Left lung (tissue), 14 donors: ENCODE measurements around the gene CDKN1B. TPM values are rescaled to one million over a fixed set of nuclear protein-coding genes. Genes with fewer than 3 reads are reported as not detected.

Experiments used
- ATAC-seq: fragments of 200-7000 bp; cut with Tn5 transposase; one replicate; pipeline ENCODE4 v1.9.1; 2020; ENCODE audit warnings: moderate library complexity
- DNase-seq, 4 donors: peaks; one replicate each; pipeline ENCODE4 v3.0.0-alpha.2; 2013 to 2020
- H3K27ac ChIP-seq, 2 donors: fragments of 200-600 bp; sonication (generic) in 1 of 2; one replicate each; pipeline versions ENCODE4 v1.5.0 to v1.8.0; 2020 to 2021
- H3K27me3 ChIP-seq, 2 donors: fragments of 200-600 bp; sonication (generic) in 1 of 2; one replicate each; pipeline versions ENCODE4 v1.5.0 to v1.8.0; 2020 to 2021
- H3K36me3 ChIP-seq, 2 donors: fragments of 200-600 bp; sonication (generic) in 1 of 2; one replicate each; pipeline versions ENCODE4 v1.5.0 to v1.8.0; 2020 to 2021
- H3K4me1 ChIP-seq, 2 donors: fragments of 200-600 bp; one replicate each; pipeline ENCODE4 v1.8.0; 2021
- H3K4me3 ChIP-seq, 2 donors: fragments of 200-600 bp; sonication (generic) in 1 of 2; one replicate each; pipeline versions ENCODE4 v1.5.0 to v1.8.0; 2020 to 2021; ENCODE audit warnings: mild to moderate bottlenecking in 1 of 2
- H3K9me3 ChIP-seq, 2 donors: fragments of 200-600 bp; sonication (generic) in 1 of 2; one replicate each; pipeline versions ENCODE4 v1.5.0 to v1.8.0; 2020 to 2021
- CTCF ChIP-seq, 2 donors: fragments of 200-600 bp; sonication (generic) in 1 of 2; IDR thresholded peaks; one replicate each; pipeline versions ENCODE4 v1.5.0 to v1.8.0; 2021; ENCODE audit warnings: antibody characterized with exemption in 2 of 2
- intact Hi-C, 2 donors: fragments of 100-400 bp; cut with DNase I; formaldehyde crosslinking; loops; one replicate each; pipeline versions ENCODE4 v1.11.2 to v1.14.2; 2022
- long read RNA-seq, 12 donors: library from polyadenylated mRNA in 2 of 12; unstranded in 2 of 12; transcript quantifications; one replicate each; pipeline ENCODE4 v2.0.0 and lab custom pipeline, GENCODE V29; 2019 to 2026
- polyA plus RNA-seq, 6 donors: library from polyadenylated mRNA; unstranded; fragments of 120-200 nt; gene quantifications; one replicate each; pipeline ENCODE4 v1.2.1, GENCODE V29; 2013; ENCODE audit not compliant: insufficient read length in 6 of 6
- total RNA-seq, 2 donors: library from RNA; stranded (reverse); fragmentation: NEBNext Ultra II Directional; extraction: Animal tissue kit (Norgen Biotek cat#: 25700); gene quantifications; one replicate each; pipeline ENCODE4 v1.2.1, GENCODE V29; 2021
- donor health status: DM: no; HTN: yes; CAD: no.
- donor health status: DM: no; HTN: no; CAD: no.

Gene CDKN1B
- total RNA-seq (10 to 100 TPM; 36.8 to 43.1 TPM), polyA plus RNA-seq (10 to 100 TPM; 62.4 to 73.6 (median 66.7) TPM)
- long read RNA-seq, donor 1, transcript CDKN1B-201 (3 exons, 2,657 nt) = major isoform, 26 of 38 reads
- long read RNA-seq, donor 1, partial matches to known transcripts = 12 of 38 reads
- long read RNA-seq, donor 1, other reads (novel, unspliced or antisense) = 0 of 38 reads
- long read RNA-seq, donor 2, transcript CDKN1B-201 (3 exons, 2,657 nt) = major isoform, 43 of 54 reads
- long read RNA-seq, donor 2, partial matches to known transcripts = 11 of 54 reads
- long read RNA-seq, donor 2, other reads (novel, unspliced or antisense) = 0 of 54 reads
- long read RNA-seq, donor 3, transcript CDKN1B-201 (3 exons, 2,657 nt) = major isoform, 26 of 34 reads
- long read RNA-seq, donor 3, partial matches to known transcripts = 8 of 34 reads
- long read RNA-seq, donor 3, other reads (novel, unspliced or antisense) = 0 of 34 reads
- long read RNA-seq, donor 4, transcript CDKN1B-201 (3 exons, 2,657 nt) = major isoform, 6 of 16 reads
- long read RNA-seq, donor 4, partial matches to known transcripts = 2 of 16 reads
- long read RNA-seq, donor 4, other reads (novel, unspliced or antisense) = 8 of 16 reads
- long read RNA-seq, donor 5, transcript CDKN1B-201 (3 exons, 2,657 nt) = major isoform, 34 of 34 reads
- long read RNA-seq, donor 5, partial matches to known transcripts = 0 of 34 reads
- long read RNA-seq, donor 5, other reads (novel, unspliced or antisense) = 0 of 34 reads
- long read RNA-seq, donor 6, transcript CDKN1B-201 (3 exons, 2,657 nt) = major isoform, 13 of 45 reads
- long read RNA-seq, donor 6, partial matches to known transcripts = 32 of 45 reads
- long read RNA-seq, donor 6, other reads (novel, unspliced or antisense) = 0 of 45 reads
- long read RNA-seq, donor 7, transcript CDKN1B-201 (3 exons, 2,657 nt) = major isoform, 5 of 5 reads
- long read RNA-seq, donor 7, partial matches to known transcripts = 0 of 5 reads
- long read RNA-seq, donor 7, other reads (novel, unspliced or antisense) = 0 of 5 reads
- long read RNA-seq, donor 8, transcript CDKN1B-201 (3 exons, 2,657 nt) = major isoform, 15 of 15 reads
- long read RNA-seq, donor 8, partial matches to known transcripts = 0 of 15 reads
- long read RNA-seq, donor 8, other reads (novel, unspliced or antisense) = 0 of 15 reads
- long read RNA-seq, donor 9 = 0 reads
- long read RNA-seq, donor 10, partial matches to known transcripts = 0 of 2 reads
- long read RNA-seq, donor 10, other reads (novel, unspliced or antisense) = 1 of 2 reads
- long read RNA-seq, donor 11, transcript CDKN1B-201 (3 exons, 2,657 nt) = major isoform, 32 of 32 reads
- long read RNA-seq, donor 11, partial matches to known transcripts = 0 of 32 reads
- long read RNA-seq, donor 11, other reads (novel, unspliced or antisense) = 0 of 32 reads
- long read RNA-seq, donor 12, transcript CDKN1B-201 (3 exons, 2,657 nt) = major isoform, 15 of 20 reads
- long read RNA-seq, donor 12, partial matches to known transcripts = 5 of 20 reads
- long read RNA-seq, donor 12, other reads (novel, unspliced or antisense) = 0 of 20 reads

GRCh38 chr12:12716793-12717585, at the start of gene CDKN1B:
CDKN1B (plus strand) TSS chr12:12717368; CDS start chr12:12717840, 472 bp downstream.
- TF ChIP-seq CTCF (IDR thresholded peaks at IDR 0.05) = no peak
- H3K4me1 ChIP-seq = peaks cover 19 to 62% of the 10 kb centered on the region in 2 donors
- intact Hi-C loops = no loop called here

GRCh38 chr12:12668005-12668404, 49.2 kb upstream of the CDKN1B start:
- DNase-seq = no peak
- ATAC-seq = no peak
- no peak for TF ChIP-seq CTCF (IDR thresholded peaks at IDR 0.05)
- intact Hi-C loops = no loop called here
- no peaks in the 10 kb centered on the region for H3K4me1 ChIP-seq
- no peaks in the 10 kb centered on the region for H3K9me3 ChIP-seq
- no peak overlapping the region for H3K4me3 ChIP-seq
- H3K36me3 ChIP-seq = no peaks in the 10 kb centered on the region
- H3K27me3 ChIP-seq = no peaks in the 10 kb centered on the region
- no peak overlapping the region for H3K27ac ChIP-seq

More at GRCh38 chr12:12716793-12717585, at the start of gene CDKN1B:
- ATAC-seq (peak; percentile 86), DNase-seq (peak; percentile 86 to 98 (median 94))
- no peaks in the 10 kb centered on the region for H3K9me3 ChIP-seq
- H3K27ac ChIP-seq = peak within 1 kb of the TSS; percentile 99 to 100
- H3K27me3 ChIP-seq = no peaks in the 10 kb centered on the region
- peak within 1 kb of the TSS; percentile 82 to 90 for H3K4me3 ChIP-seq
- peaks cover 0 to 22% of the 10 kb centered on the region in 2 donors for H3K36me3 ChIP-seq

GRCh38 chr12:12669020-12669419, 48.1 kb upstream of the CDKN1B start:
- no peak for TF ChIP-seq CTCF (IDR thresholded peaks at IDR 0.05)
- Histone ChIP-seq H3K4me1 (no peaks in the 10 kb centered on the region), H3K27ac (no peak overlapping the region), H3K9me3 (no peaks in the 10 kb centered on the region), H3K4me3 (no peak overlapping the region), H3K36me3 (no peaks in the 10 kb centered on the region), H3K27me3 (no peaks in the 10 kb centered on the region)
- DNase-seq (no peak), ATAC-seq (no peak)
- intact Hi-C loops = no loop called here

- Histone ChIP-seq H3K27me3 (no peaks in the 10 kb centered on the region), H3K9me3 (no peaks in the 10 kb centered on the region), H3K27ac (no peak overlapping the region), H3K36me3 (no peaks in the 10 kb centered on the region), H3K4me3 (no peak overlapping the region), H3K4me1 (no peaks in the 10 kb centered on the region)
- no peak for TF ChIP-seq CTCF (IDR thresholded peaks at IDR 0.05)
- intact Hi-C loops = no loop called here
- DNase-seq = no peak
- no peak for ATAC-seq
These were observed 45.1 kb upstream of the CDKN1B start for GRCh38 chr12:12671850-12672660.
